ENCODE results near the gene ATXN1. TPM values are rescaled to one million over a fixed set of nuclear protein-coding genes. Genes with fewer than 3 reads are reported as not detected.
"Not testable (repeated sequence)": the region's sequence is repeated elsewhere in the genome, so short reads cannot be mapped to it uniquely, and the experiment has no call there.

Gene ATXN1
- polyA plus RNA-seq, 3 donors from 2014 or later = 6.9 to 14.7 (median 8.0) TPM

DNA sequence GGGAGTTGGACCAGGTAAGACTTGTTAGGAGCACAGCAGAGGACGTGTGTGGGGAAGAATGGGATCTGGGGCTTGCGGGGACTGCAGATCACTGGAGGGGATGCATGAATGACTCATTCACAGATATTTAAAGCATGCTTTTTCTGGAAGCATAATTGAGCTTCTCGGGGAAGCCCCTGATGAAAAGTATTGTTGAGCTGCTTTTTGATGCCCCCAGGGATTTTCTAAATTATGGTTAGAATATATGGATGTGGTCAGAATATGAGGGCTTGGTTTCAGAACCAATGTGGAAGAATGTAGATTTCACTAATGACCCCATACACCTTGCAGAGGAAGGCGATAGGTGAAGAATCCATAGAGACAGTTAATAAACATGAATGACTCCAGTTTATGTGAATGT, 486.8 kb downstream of the ATXN1 start:
- no peaks in the 10 kb centered on the region for H3K9me3 Mint-ChIP-seq
- H3K4me3 Mint-ChIP-seq = no peak overlapping the region
- H3K4me1 Mint-ChIP-seq = peaks cover 6 to 10% of the 10 kb centered on the region in 2 donors
- peaks cover 2 to 4% (median 2%) of the 10 kb centered on the region in 3 donors for H3K27me3 Mint-ChIP-seq (ENCODE audit: low read depth in 3 of 3)
- peaks cover 0 to 4% (median 3%) of the 10 kb centered on the region in 3 donors for H3K36me3 Mint-ChIP-seq
- H3K27ac Mint-ChIP-seq = no peak overlapping the region
- no peak for DNase-seq

DNA sequence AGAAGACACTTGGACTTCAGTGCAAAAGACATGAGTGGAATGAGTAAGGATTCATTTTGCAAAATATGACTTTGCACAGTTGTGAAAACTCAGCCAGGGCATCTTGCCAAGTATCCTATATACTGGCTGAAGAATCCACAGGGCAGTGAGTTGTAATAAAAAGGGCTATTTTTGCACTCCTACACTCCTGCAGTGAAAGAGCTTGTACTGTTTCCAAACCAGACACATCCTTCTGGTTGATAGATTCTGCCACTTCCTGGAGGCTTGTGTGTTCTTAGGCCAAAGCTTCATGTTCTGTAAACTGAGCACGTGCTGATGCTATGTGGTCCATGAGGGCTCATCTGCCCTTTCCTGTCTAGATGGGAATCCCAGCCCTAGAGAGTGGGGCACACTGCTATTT, 488.0 kb downstream of the ATXN1 start:
- Mint-ChIP-seq H3K27me3 (ENCODE audit: low read depth in 3 of 3) (peaks cover under 1 to 3% (median 2%) of the 10 kb centered on the region in 3 donors), H3K36me3 (peaks cover 0 to 3% (median 2%) of the 10 kb centered on the region in 3 donors), H3K4me3 (no peak overlapping the region), H3K27ac (no peak overlapping the region), H3K4me1 (peaks cover 6 to 10% of the 10 kb centered on the region in 2 donors), H3K9me3 (no peaks in the 10 kb centered on the region)
- DNase-seq = no peak

DNA sequence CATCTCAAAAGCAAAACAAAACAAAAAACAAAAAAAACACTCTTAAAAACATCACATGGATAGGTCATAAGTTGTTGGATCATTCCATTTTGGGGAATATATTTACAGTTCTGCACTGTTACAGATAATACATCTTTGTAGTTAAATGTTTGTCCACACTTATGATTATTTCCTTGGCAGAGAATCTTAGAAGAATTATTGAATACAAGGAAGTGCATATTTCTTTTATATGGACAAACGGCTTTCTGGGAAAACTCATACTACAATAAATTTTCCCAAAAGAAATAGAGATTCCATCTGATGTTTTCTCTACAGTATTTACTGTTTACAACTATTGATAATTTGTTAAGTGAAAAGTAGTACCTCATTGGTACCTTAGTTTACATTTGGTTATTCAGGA, 489.1 kb downstream of the ATXN1 start:
- no peak for DNase-seq
- Mint-ChIP-seq H3K27ac (no peak overlapping the region), H3K9me3 (no peaks in the 10 kb centered on the region), H3K27me3 (ENCODE audit: low read depth in 3 of 3) (peaks cover 0 to 3% (median 2%) of the 10 kb centered on the region in 3 donors), H3K4me3 (no peak overlapping the region), H3K36me3 (no peaks in the 10 kb centered on the region), H3K4me1 (peaks cover 6 to 10% of the 10 kb centered on the region in 2 donors)

DNA sequence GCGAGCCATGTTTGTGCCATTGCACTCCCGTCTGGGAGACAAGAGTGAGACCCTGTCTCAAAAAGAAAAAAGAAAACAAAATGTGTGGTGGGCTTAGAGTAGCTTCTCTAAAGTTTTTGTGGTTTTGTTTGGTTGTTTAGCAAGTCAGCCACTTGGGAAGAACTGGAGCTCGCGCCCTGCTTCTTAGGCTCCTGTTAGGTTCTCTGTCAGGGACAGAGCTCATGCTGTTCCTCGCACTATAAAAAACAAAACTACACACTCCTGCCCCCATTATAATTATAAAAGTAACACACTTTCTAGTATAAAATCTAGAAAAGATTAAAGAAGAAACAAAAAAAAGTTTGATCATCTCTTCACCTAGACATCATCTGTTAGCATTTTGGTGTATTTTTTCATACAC, 489.8 kb downstream of the ATXN1 start:
- no peak overlapping the region for H3K27ac Mint-ChIP-seq
- H3K4me1 Mint-ChIP-seq = peaks cover 6 to 10% of the 10 kb centered on the region in 2 donors
- no peak for DNase-seq
- H3K27me3 Mint-ChIP-seq (ENCODE audit: low read depth in 3 of 3) = peaks cover 0 to 2% (median 0%) of the 10 kb centered on the region in 3 donors
- H3K36me3 Mint-ChIP-seq = no peaks in the 10 kb centered on the region
- H3K4me3 Mint-ChIP-seq = no peak overlapping the region
- H3K9me3 Mint-ChIP-seq = no peaks in the 10 kb centered on the region

DNA sequence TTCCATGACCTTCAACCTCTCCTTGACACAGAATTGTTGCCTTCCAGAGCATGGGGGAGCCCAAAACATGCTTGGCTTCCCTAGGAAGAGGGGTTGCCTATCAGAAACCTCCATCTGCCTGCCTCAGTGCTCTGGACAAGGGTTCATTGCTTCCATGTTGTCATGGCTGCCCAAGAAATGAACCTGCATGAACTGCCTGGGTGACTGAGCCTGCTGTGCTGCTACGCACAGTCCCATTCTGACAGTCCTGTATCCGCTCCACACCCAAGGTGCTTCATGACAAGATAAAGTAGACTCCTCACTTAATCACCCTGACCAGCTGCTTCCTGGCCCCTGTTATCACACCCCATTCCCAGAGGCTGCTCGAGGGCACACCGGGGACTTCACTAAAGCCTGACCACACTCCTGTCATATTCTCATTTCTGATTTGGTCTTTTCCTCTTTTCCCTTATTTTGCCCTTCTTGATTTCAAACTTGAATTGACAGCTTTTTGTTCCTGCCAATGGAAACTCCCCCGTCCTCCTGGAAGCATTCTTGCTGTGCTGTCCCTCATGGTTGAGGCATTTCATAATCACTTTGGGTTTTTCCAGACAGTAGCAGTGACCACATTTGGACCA, 491.0 kb downstream of the ATXN1 start:
- no peak for DNase-seq
- Mint-ChIP-seq H3K36me3 (no peaks in the 10 kb centered on the region), H3K9me3 (no peaks in the 10 kb centered on the region), H3K4me1 (peaks cover 9 to 10% of the 10 kb centered on the region in 2 donors), H3K27ac (no peak overlapping the region), H3K27me3 (ENCODE audit: low read depth in 3 of 3) (peaks cover 0 to 2% (median 0%) of the 10 kb centered on the region in 3 donors), H3K4me3 (no peak overlapping the region)

DNA sequence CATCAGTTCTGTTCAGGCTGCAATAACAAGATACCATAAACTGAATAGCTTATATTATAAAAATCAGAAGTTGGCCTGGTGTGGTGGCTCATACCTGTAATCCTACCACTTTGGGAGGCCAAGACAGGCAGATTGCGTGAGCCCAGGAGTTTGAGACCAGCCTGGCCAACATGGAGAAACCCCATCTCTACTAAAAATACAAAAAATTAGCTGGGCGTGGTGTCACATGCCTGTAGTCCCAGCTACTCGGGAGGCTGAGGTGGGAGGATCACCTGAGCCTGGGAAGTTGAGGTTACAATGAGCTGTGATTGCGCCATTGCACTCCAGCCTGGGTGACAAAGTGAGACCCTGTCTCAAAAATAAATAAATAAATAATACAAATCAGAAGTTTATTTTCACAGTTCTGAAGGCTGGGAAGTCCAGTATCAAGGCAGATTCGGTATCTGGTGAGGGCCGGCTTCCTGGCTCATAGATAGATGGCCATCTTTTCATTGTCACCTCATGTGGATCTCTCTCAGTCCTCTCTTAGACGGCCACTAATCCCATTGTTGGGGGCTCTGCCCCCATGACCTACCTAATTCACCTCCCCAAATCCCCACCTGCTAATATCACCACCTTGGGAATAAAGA, 491.7 kb downstream of the ATXN1 start:
- not testable (repeated sequence) for H3K9me3 Mint-ChIP-seq; H3K27ac Mint-ChIP-seq; DNase-seq; H3K4me3 Mint-ChIP-seq; H3K27me3 Mint-ChIP-seq (ENCODE audit: low read depth in 3 of 3); H3K4me1 Mint-ChIP-seq; H3K36me3 Mint-ChIP-seq

DNA sequence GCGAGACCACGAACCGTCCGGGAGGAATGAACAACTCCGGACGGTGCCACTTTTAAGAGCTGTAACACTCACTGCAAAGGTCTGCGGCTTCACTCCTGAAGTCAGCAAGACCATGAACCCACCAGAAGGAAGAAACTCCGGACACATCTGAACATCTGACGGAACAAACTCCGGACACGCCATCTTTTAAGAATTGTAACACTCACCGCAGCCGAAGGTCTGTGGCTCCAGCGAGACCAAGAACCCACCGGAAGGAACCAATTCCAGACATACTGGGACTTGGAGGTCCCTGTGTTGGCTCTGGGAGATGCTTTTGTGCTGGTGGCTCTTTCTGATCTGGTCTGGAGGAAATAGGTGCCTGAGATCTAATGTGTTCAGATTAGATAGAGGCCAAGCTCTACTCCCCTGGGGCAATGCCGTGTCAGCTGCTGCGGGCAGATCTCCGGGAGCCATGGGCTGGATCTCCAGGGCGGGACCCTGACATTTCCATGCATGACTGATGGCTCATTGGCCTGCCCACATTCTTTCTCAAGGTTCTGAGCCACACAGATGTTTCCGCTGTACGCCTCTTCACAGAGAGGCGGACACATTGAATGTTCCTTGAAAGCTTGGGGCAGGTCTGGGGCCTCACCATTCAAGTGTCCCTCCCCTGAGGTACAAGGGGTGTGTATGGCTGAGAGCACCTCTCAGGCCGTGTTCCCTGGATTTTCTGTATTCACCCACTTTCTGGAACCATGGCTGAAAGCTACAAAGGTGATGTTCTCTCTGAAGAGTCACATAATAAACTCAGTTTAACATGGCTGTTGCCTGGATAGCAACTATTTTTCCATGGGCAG, 493.6 kb downstream of the ATXN1 start:
- no peak for DNase-seq
- H3K27ac Mint-ChIP-seq = peak overlapping the region in 3 of 6 donors; percentile 5 to 40 (median 10)
- H3K27me3 Mint-ChIP-seq (ENCODE audit: low read depth in 3 of 3) = peaks cover 0 to 2% (median 0%) of the 10 kb centered on the region in 3 donors
- H3K36me3 Mint-ChIP-seq = no peaks in the 10 kb centered on the region
- no peaks in the 10 kb centered on the region for H3K9me3 Mint-ChIP-seq
- peak overlapping the region in 3 of 5 donors; percentile 15 to 49 (median 28) for H3K4me3 Mint-ChIP-seq
- peaks cover under 1 to 3% of the 10 kb centered on the region in 2 donors for H3K4me1 Mint-ChIP-seq

DNA sequence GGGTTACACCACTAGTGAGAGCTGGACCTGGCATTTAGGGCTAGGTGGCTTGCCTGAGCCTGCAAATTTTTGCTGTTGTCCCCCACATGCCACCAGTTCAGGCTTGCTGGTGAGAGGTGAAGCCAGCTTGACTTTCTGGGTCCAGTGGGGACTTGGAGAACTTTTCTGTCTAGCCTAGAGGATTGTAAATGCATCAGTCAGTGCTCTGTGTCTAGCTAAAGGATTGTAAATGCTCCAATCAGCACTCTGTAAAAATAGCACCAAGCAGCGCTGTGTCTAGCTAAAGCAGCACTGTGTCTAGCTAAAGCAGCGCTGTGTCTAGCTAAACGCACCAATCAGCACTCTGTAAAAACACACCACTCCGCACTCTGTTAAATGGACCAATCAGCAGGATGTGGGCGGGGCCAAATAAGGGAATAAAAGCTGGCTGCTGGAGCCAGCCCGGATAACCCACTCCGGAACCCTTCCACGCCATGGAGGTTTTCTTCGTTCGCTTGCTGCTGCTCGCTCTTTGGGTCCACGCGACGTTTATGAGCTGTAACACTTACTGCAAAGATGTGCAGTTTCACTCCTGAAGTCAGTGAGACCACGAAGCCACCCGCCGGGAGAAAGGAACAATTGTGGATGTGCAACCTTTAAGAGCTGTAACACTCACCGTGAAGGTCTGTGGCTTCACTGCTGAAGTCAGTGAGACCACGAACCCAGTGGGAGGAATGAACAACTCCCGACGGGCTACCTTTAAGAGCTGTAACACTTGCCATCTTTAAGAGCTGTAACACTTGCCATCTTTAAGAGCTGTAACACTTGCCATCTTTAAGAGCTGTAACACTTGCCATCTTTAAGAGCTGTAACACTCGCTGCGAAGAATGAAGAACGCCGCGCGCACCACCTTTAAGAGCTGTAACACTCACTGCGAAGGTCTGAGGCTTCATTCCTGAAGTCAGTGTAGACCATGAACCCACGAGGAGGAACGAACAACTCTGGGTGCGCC, 495.6 kb downstream of the ATXN1 start:
- H3K4me1 Mint-ChIP-seq = peaks cover 0 to 3% of the 10 kb centered on the region in 2 donors
- H3K4me3 Mint-ChIP-seq = peak overlapping the region in 1 of 5 donors; percentile 21
- no peaks in the 10 kb centered on the region for H3K36me3 Mint-ChIP-seq
- DNase-seq = no peak
- peaks cover 0 to 2% (median 0%) of the 10 kb centered on the region in 3 donors for H3K27me3 Mint-ChIP-seq (ENCODE audit: low read depth in 3 of 3)
- peak overlapping the region in 1 of 6 donors; percentile 28 for H3K27ac Mint-ChIP-seq
- no peaks in the 10 kb centered on the region for H3K9me3 Mint-ChIP-seq

DNA sequence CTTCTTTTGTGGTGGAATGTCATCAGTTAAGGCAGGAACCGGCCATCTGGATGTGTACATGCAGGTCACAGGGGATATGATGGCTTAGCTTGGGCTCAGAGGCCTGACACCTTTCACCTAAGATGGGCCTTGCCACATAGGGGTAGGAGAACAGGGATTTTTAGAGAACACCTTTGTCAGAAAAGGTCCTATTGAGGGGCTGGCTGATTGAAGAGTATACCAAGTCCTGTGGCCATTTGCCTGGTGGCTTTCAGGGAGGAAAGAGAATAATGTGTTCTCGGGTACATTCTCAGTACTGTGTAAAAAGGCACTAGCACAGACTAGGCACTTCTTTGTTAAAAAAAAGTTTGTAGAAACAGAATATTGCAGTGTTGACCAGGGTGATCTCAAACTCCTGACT, 496.5 kb downstream of the ATXN1 start:
- no peak for DNase-seq
- Mint-ChIP-seq H3K4me1 (peaks cover 0 to 3% of the 10 kb centered on the region in 2 donors), H3K9me3 (no peaks in the 10 kb centered on the region), H3K36me3 (no peaks in the 10 kb centered on the region), H3K27me3 (ENCODE audit: low read depth in 3 of 3) (no peaks in the 10 kb centered on the region), H3K4me3 (no peak overlapping the region), H3K27ac (no peak overlapping the region)

DNA sequence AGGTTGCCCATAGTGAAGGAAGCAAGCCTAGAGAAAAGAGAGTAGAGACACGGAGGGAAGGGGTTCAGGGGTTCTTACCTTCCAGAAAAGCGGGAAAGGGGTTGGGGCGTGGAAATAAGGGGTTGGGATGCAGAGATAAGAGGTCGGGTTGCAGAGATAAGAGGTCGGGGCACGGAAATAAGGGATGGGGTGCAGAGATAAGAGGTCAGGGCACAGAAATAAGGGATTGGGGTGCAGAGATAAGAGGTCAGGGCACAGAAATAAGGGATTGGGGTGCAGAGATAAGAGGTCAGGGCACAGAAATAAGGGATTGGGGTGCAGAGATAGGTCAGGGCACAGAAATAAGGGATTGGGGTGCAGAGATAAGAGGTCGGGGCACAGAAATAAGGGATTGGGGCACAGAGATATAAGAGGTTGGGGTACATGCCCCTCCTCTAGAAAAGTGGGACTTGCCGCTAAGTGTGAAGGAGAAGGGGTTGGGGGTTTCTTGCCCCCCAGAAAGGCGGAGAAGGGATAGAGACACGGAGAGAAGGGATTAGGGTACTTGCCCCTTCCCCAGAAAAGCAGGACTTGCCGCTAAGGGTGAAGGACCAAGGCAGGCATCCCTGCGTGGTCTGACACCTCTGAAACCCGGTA, 497.7 kb downstream of the ATXN1 start:
- not testable (repeated sequence) for DNase-seq; H3K27ac Mint-ChIP-seq; H3K4me1 Mint-ChIP-seq; H3K27me3 Mint-ChIP-seq (ENCODE audit: low read depth in 3 of 3); H3K4me3 Mint-ChIP-seq; H3K9me3 Mint-ChIP-seq; H3K36me3 Mint-ChIP-seq

DNA sequence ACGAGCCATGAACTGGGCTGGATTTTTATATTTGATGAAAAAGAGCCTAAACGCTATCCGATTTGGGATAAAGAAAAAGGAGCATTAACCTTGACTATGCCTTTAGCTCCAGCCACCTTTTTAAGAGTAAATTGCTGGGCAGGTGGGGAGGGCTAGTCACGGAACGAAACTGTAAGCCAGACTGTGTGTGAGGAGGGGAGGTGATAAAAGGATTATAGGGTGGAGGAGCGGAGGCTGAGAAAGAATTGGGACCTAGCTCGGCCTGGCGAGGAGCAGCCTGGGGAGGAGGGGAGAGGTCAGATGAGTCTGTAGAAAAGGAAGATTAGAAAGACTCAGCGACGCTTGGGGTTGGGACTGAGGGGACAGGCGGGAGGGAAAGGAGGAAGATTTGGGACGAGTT, 498.5 kb downstream of the ATXN1 start:
- H3K27ac Mint-ChIP-seq; DNase-seq; H3K9me3 Mint-ChIP-seq; H3K4me3 Mint-ChIP-seq; H3K4me1 Mint-ChIP-seq; H3K27me3 Mint-ChIP-seq (ENCODE audit: low read depth in 3 of 3); H3K36me3 Mint-ChIP-seq: not testable (repeated sequence)

DNA sequence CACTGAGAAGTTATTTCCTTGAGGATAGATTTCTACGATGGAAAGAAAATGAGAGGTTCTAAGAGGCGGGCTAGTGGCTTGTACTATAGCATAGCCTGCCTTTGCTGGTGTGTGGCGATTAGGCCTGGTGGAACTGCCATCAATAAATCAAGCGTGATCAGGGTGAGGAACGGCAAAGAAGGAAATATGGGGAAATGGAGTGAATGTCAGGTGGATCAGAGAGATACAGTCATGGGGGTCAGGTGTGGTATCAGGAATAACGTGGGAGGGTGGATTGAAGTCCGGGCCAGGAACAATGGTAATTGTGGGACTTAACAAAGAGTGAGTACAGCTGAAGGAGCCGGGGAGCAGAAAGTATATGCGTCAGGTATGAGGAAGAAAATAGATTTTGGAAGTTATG, 500.7 kb downstream of the ATXN1 start:
- H3K4me3 Mint-ChIP-seq; DNase-seq; H3K9me3 Mint-ChIP-seq; H3K36me3 Mint-ChIP-seq; H3K27me3 Mint-ChIP-seq (ENCODE audit: low read depth in 3 of 3); H3K4me1 Mint-ChIP-seq; H3K27ac Mint-ChIP-seq: not testable (repeated sequence)

DNA sequence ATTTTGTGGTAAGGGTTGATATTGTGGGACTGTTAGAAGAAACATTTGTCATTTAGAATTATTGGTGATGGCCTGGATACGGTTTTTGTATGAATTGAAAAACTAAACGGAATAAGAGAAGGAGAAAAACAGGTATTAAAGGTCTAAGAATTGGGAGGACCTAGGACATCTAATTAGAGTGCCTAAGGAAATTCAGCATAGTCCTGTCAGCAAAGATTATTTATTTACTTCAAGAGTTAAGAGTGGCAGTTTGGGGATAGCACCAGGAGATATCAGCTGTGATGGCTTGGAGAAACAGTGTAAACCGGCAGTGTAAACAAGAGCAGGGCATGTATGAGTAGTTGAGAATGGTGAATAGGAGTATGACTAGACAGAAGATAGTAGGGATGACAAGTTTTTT, 501.7 kb downstream of the ATXN1 start:
- H3K9me3 Mint-ChIP-seq; H3K27ac Mint-ChIP-seq; H3K4me1 Mint-ChIP-seq; DNase-seq; H3K36me3 Mint-ChIP-seq; H3K4me3 Mint-ChIP-seq; H3K27me3 Mint-ChIP-seq (ENCODE audit: low read depth in 3 of 3): not testable (repeated sequence)
